ENCODE data around the gene ZFP62.

GRCh38 chr5:180870276-180871068 is 9.4 kb upstream of the ZFP62 start:
- TF ChIP-seq CTCF (conservative IDR thresholded peaks at IDR 0.05; ENCODE audit: low read depth, low read length) (no peak), CEBPB (IDR thresholded peaks at IDR 0.05; ENCODE audit: low read depth, low read length) (no peak), POLR2A (IDR thresholded peaks at IDR 0.05; ENCODE audit: low read depth, low read length) (no peak), RFX5 (IDR thresholded peaks at IDR 0.05; ENCODE audit: low read depth, low read length) (no peak), MAFK (IDR thresholded peaks at IDR 0.05; ENCODE audit: low read depth, low read length) (no peak)
- TF ChIP-seq, protein P1, sequence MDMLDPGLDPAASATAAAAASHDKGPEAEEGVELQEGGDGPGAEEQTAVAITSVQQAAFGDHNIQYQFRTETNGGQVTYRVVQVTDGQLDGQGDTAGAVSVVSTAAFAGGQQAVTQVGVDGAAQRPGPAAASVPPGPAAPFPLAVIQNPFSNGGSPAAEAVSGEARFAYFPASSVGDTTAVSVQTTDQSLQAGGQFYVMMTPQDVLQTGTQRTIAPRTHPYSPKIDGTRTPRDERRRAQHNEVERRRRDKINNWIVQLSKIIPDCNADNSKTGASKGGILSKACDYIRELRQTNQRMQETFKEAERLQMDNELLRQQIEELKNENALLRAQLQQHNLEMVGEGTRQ (IDR thresholded peaks at IDR 0.05; ENCODE audit: low read depth, low read length): no peak

Data from IMR-90 (cell line).